ENCODE results near the gene MRPL51. TPM values are rescaled to one million over a fixed set of nuclear protein-coding genes. Genes with fewer than 3 reads are reported as not detected.

Gene MRPL51
- total RNA-seq, 2 experiments from 2014 or later = 232 to 275 TPM

DNA sequence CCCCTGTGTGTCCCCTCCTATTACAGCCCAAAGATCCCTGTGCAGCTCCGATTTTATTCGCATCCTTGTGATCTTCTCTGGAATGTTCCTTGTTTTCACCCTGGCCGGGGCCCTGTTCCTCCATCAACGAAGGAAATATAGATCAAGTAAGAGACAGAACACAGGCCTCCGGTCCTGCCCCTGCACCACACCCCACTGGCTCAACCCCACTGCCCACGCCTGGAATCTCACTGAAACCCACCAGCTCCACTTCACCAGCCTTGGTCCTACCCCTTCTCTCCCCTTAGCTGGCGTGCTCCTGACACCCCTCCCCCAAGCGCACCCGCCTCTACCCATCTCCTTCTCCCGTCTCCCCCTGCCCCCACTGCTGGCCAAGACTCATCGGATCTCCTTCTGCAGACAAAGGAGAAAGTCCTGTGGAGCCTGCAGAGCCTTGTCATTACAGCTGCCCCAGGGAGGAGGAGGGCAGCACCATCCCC, 42.2 kb downstream of the MRPL51 start:
- Mint-ChIP-seq H3K4me1 (peaks cover 64% of the 10 kb centered on the region), H3K27me3 (no peaks in the 10 kb centered on the region), H3K36me3 (ENCODE audit: low read depth) (peaks cover 86% of the 10 kb centered on the region), H3K9me3 (ENCODE audit: low read depth) (no peaks in the 10 kb centered on the region), H3K27ac (peak overlapping the region; percentile 99), H3K4me3 (peak overlapping the region; percentile 100)
- intact Hi-C loops (cut with DNase I, micrococcal nuclease) = loop anchor here (1.0 to 5.0 kb wide), 3 partner anchors 24 to 42 kb away; partner anchors contain the start of genes MRPL51 (in 2 of the 2) and NCAPD2 (in 1 of the 2)
- ATAC-seq = peak; percentile 4
- DNase-seq = peak; percentile 66
- CTCF ChIA-PET = interaction anchor here (0.9 to 3.6 kb wide), 8 partner anchors 7 to 130 kb away, joined by 3 to 34 read pairs (median 4); partner anchors contain the start of gene VAMP1
- POLR2A ChIA-PET = interaction anchor here (1.3 to 2.3 kb wide), 4 partner anchors 8 to 114 kb away, joined by 3 to 20 read pairs (median 10); no protein-coding TSS in a partner anchor

- intact Hi-C loops (cut with DNase I, micrococcal nuclease) = loop anchor here in 1 of 2 experiments (5.0 kb wide), 1 partner anchor 42 kb away; the partner anchor contains the start of genes MRPL51 and NCAPD2
- peaks cover 60% of the 10 kb centered on the region for H3K4me1 Mint-ChIP-seq
- CTCF ChIA-PET = interaction anchor here (1.2 to 3.6 kb wide), 4 partner anchors 11 to 26 kb away, joined by 8 to 34 read pairs (median 25); no protein-coding TSS in a partner anchor
- no peak for DNase-seq
- no peak for ATAC-seq
- no peaks in the 10 kb centered on the region for H3K9me3 Mint-ChIP-seq (ENCODE audit: low read depth)
- POLR2A ChIA-PET = no interaction called here
- H3K36me3 Mint-ChIP-seq (ENCODE audit: low read depth) = peaks cover 88% of the 10 kb centered on the region
- H3K4me3 Mint-ChIP-seq = peak overlapping the region; percentile 100
- H3K27me3 Mint-ChIP-seq = no peaks in the 10 kb centered on the region
- H3K27ac Mint-ChIP-seq = peak overlapping the region; percentile 99
These were observed 42.8 kb downstream of the MRPL51 start for GRCh38 chr12:6450091-6450868.

DNA sequence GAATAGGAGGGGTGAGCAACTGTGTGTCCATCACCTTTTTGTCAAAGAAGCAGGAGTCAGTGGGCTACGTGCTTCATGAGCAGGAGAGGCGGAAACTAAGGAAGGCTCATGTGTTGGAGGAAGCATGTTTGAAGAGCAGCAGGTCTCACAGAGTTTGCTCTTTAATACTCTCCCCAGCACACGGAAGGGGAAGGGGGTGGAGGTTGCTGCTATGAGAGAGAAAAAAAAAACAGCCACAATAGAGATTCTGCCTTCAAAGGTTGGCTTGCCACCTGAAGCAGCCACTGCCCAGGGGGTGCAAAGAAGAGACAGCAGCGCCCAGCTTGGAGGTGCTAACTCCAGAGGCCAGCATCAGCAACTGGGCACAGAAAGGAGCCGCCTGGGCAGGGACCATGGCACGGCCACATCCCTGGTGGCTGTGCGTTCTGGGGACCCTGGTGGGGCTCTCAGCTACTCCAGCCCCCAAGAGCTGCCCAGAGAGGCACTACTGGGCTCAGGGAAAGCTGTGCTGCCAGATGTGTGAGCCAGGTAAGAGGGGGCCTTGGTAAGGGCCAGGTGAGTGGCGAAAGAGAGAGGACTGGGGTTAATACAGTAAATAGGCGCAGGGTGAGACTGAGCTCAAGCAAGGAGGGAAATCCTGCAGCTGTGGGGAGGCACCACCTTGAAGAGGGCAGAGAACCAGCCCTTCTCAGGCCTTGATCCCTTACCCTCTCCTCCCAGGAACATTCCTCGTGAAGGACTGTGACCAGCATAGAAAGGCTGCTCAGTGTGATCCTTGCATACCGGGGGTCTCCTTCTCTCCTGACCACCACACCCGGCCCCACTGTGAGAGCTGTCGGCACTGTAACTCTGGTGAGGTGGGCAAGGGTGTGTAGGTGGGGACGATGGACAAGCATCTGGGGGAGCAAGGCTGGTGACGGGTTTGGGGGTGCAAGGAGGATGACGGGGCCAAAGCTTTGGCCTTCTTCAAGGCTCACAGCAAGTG, 48.1 kb downstream of the MRPL51 start, which contains the start of gene CD27:
Gene CD27 (plus strand): TSS at position 252 of the 985 bp plus-strand sequence. CDS start 141 bp downstream, at position 393.
- ChIA-PET CTCF (interaction anchor here (0.6 to 10.6 kb wide), 7 partner anchors 13 to 109 kb away, joined by 3 to 130 read pairs (median 6); no protein-coding TSS in a partner anchor), POLR2A (interaction anchor here (0.6 to 4.3 kb wide), 6 partner anchors 15 to 88 kb away, joined by 3 to 35 read pairs (median 4); partner anchors contain the start of gene MRPL51)
- Mint-ChIP-seq H3K27ac (peak within 1 kb of the TSS; percentile 94), H3K27me3 (no peaks in the 10 kb centered on the region), H3K4me1 (peaks cover 70% of the 10 kb centered on the region), H3K9me3 (ENCODE audit: low read depth) (no peaks in the 10 kb centered on the region), H3K4me3 (peak within 1 kb of the TSS; percentile 86), H3K36me3 (ENCODE audit: low read depth) (peaks cover 47% of the 10 kb centered on the region)
- ATAC-seq = peak; percentile 20
- peak; percentile 49 for DNase-seq
- intact Hi-C loops (cut with DNase I, micrococcal nuclease) = loop anchor here (1.0 to 5.0 kb wide), 2 partner anchors 15 to 337 kb away; no protein-coding TSS in a partner anchor

DNA sequence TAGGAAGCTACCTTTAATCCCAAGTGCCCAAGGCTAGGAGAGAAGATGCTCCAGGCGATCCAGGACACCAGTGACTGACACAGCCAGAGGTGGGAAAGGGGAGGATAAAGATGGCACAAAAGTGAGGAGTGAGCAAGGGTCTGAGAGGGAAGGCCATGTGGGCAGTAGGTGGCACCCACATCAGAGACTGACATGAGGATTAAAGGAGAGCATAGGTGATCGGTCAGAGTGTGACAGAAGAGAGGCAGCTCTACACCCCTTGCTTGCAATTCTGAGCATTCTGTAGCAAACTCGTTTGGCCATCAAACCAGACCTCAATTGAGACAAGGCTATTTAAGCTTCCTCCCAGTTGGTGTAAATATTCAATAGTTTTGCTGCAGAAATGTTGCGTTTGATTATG, 49.0 kb downstream of the MRPL51 start:
- peak; percentile 27 for ATAC-seq
- H3K9me3 Mint-ChIP-seq (ENCODE audit: low read depth) = no peaks in the 10 kb centered on the region
- peak; percentile 36 for DNase-seq
- peak overlapping the region; percentile 86 for H3K4me3 Mint-ChIP-seq
- CTCF ChIA-PET = interaction anchor here (0.6 to 10.6 kb wide), 9 partner anchors 8 to 348 kb away, joined by 3 to 130 read pairs (median 6); partner anchors contain the start of gene TAPBPL
- intact Hi-C loops (cut with DNase I, micrococcal nuclease) = loop anchor here (1.0 to 5.0 kb wide), 2 partner anchors 14 to 338 kb away; no protein-coding TSS in a partner anchor
- no peaks in the 10 kb centered on the region for H3K27me3 Mint-ChIP-seq
- peak overlapping the region; percentile 94 for H3K27ac Mint-ChIP-seq
- H3K4me1 Mint-ChIP-seq = peaks cover 69% of the 10 kb centered on the region
- H3K36me3 Mint-ChIP-seq (ENCODE audit: low read depth) = peaks cover 45% of the 10 kb centered on the region
- POLR2A ChIA-PET = interaction anchor here (0.6 to 4.3 kb wide), 6 partner anchors 8 to 453 kb away, joined by 3 to 35 read pairs (median 6); partner anchors contain the start of genes TAPBPL and VAMP1

DNA sequence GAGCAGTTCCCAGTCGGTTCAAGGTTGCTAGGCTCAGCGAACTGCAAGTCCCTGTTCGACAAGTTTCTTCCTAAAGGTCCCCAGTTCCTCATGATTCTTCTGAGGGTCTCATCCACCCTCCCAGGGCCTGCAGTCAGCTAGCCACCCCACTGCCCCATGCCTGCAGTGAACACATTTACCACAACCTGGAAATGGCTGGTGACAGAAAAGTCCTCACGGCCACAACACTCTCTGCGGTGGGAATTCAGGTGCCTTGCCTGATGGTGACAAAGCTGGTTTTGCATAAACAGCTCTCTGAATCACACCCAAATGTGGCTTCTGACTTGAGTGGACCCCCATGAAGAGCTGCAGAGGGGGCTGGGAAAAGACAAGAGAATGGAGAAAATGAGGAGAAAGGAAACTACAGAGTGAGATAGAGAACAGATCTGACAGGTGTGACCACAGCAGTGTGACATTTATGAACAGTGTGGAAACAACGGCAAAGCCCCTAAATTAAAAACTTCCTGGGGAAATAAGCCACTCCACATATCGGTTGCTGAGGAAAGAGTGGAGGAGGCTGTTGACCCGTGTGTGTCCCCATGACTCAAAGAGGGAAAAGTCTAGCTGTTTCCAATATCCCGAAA, 49.6 kb downstream of the MRPL51 start:
- POLR2A ChIA-PET = interaction anchor here (0.6 to 4.3 kb wide), 8 partner anchors 9 to 452 kb away, joined by 3 to 35 read pairs (median 6); partner anchors contain the start of genes TAPBPL and VAMP1
- CTCF ChIA-PET = interaction anchor here (0.6 to 10.6 kb wide), 10 partner anchors 8 to 349 kb away, joined by 3 to 130 read pairs (median 4); partner anchors contain the start of gene TAPBPL
- ATAC-seq = peak; percentile 65
- peak; percentile 76 for DNase-seq
- H3K4me3 Mint-ChIP-seq = peak overlapping the region; percentile 86
- intact Hi-C loops (cut with DNase I, micrococcal nuclease) = loop anchor here (1.0 to 5.0 kb wide), 5 partner anchors 9 to 339 kb away; no protein-coding TSS in a partner anchor
- H3K4me1 Mint-ChIP-seq = peaks cover 71% of the 10 kb centered on the region
- no peaks in the 10 kb centered on the region for H3K27me3 Mint-ChIP-seq
- no peaks in the 10 kb centered on the region for H3K9me3 Mint-ChIP-seq (ENCODE audit: low read depth)
- peak overlapping the region; percentile 94 for H3K27ac Mint-ChIP-seq
- H3K36me3 Mint-ChIP-seq (ENCODE audit: low read depth) = peaks cover 41% of the 10 kb centered on the region

DNA sequence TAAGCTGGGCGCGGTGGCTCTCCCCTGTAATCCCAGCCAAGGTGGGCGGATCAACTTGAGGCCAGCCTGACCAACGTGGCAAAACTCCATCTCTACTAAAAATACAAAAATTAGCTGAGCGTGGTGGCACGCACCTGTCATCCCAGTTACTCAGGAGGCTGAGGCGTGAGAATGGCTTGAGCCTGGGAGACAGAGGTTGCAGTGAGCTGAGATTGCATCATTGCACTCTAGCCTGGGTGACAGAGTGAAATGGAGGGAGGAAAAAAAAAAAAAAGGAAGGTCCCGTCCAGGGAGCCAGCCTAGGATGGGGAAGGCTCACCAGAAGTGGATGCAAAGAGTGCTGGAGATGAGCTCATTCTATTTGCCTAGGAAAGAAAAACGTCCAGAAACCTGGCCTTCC, 50.2 kb downstream of the MRPL51 start:
- intact Hi-C loops (cut with DNase I, micrococcal nuclease) = loop anchor here (1.0 to 5.0 kb wide), 5 partner anchors 9 to 339 kb away; no protein-coding TSS in a partner anchor
- Mint-ChIP-seq H3K27ac (peak overlapping the region; percentile 94), H3K27me3 (no peaks in the 10 kb centered on the region), H3K4me1 (peaks cover 67% of the 10 kb centered on the region), H3K9me3 (ENCODE audit: low read depth) (no peaks in the 10 kb centered on the region), H3K4me3 (peak overlapping the region; percentile 86), H3K36me3 (ENCODE audit: low read depth) (peaks cover 36% of the 10 kb centered on the region)
- DNase-seq (no peak), ATAC-seq (no peak)
- CTCF ChIA-PET = interaction anchor here (0.6 to 10.6 kb wide), 6 partner anchors 8 to 108 kb away, joined by 3 to 130 read pairs (median 4); partner anchors contain the start of gene TAPBPL
- POLR2A ChIA-PET = interaction anchor here (0.6 to 4.3 kb wide), 5 partner anchors 9 to 28 kb away, joined by 3 to 35 read pairs (median 10); partner anchors contain the start of genes TAPBPL and VAMP1

Other genes starting within 250 kb of the MRPL51 start
- gene PLEKHG6, start 182.6 kb downstream of the MRPL51 start, total RNA-seq = not detected
- gene TNFRSF1A, start 151.2 kb downstream of the MRPL51 start, total RNA-seq = 10 to 100 TPM; 42.1 to 58.7 TPM
- under 1 TPM in 1 of 2 experiments, not detected in 1; 0.05 TPM for gene SCNN1A, start 117.7 kb downstream of the MRPL51 start, total RNA-seq
- gene LTBR, start 109.1 kb downstream of the MRPL51 start, total RNA-seq = 1 to 10 TPM in 1 of 2 experiments, under 1 TPM in 1; 0.57 to 1.1 TPM
- 100 to 1,000 TPM in 1 of 2 experiments, 10 to 100 TPM in 1; 85.4 to 116 TPM for gene CD27, start 48.3 kb downstream of the MRPL51 start, total RNA-seq
- 10 to 100 TPM; 27.4 to 40.8 TPM for gene TAPBPL, start 41.2 kb downstream of the MRPL51 start, total RNA-seq
- gene VAMP1, start 22.6 kb downstream of the MRPL51 start, total RNA-seq = 10 to 100 TPM; 34.5 to 52.3 TPM
- gene NCAPD2, start 840 bp upstream of the MRPL51 start, total RNA-seq = 100 to 1,000 TPM; 199 to 210 TPM
- gene GAPDH, start 41.3 kb upstream of the MRPL51 start, total RNA-seq = 1,000 to 10,000 TPM; 7,289 to 9,770 TPM
- 1 to 10 TPM; 8.1 to 8.4 TPM for gene IFFO1, start 62.8 kb upstream of the MRPL51 start, total RNA-seq
- 10 to 100 TPM; 93.2 to 97.1 TPM for gene NOP2, start 75.0 kb upstream of the MRPL51 start, total RNA-seq
- gene CHD4, start 114.1 kb upstream of the MRPL51 start, total RNA-seq = 100 to 1,000 TPM; 279 to 322 TPM
- 1 to 10 TPM; 3.5 TPM for gene LPAR5, start 142.7 kb upstream of the MRPL51 start, total RNA-seq
- 1 to 10 TPM; 1.7 to 3.3 TPM for gene ACRBP, start 154.2 kb upstream of the MRPL51 start, total RNA-seq
- gene ING4, start 169.9 kb upstream of the MRPL51 start, total RNA-seq = 10 to 100 TPM; 14.9 to 17.6 TPM
- 10 to 100 TPM; 61.4 to 79.0 TPM for gene ZNF384, start 196.1 kb upstream of the MRPL51 start, total RNA-seq
- gene PIANP, start 207.6 kb upstream of the MRPL51 start, total RNA-seq = under 1 TPM; 0.32 to 0.93 TPM
- gene COPS7A, start 230.8 kb upstream of the MRPL51 start, total RNA-seq = 10 to 100 TPM; 38.3 to 41.6 TPM